ENCODE results near the gene RAD1.

Gene RAD1

GRCh38 chr5:34916518-34916917 lies 1.2 kb upstream of the RAD1 start:
- no peak for DNase-seq (ENCODE audit: low read depth in 3 of 3)

- DNase-seq (ENCODE audit: low read depth in 3 of 3), result no peak
Observed at GRCh38 chr5:34915856-34916192, 520 bp upstream of the RAD1 start.

DNA sequence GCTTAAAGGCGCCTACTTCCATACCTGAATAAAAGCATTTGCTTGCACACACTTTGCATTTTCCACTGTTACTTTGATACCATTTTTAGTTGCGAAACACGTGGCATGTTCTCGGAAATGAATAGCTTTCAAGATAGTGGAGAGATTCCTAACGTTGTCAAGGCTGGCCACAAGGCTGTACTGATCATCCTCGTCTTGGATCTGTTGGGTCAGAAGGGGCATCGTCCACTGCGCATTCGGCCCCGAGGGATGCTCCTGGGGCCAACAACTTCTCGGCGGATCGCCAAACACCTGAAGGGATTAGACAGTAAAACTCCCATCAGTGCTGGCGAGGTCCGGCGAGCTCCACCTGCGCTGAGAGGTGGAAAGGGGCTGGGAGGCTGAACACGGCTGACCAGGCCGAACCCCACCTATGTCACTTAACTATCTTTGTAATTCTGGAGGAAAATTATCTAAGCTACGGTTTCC lies 599 bp downstream of the RAD1 start:
- no peak for DNase-seq (ENCODE audit: low read depth in 3 of 3)

DNA sequence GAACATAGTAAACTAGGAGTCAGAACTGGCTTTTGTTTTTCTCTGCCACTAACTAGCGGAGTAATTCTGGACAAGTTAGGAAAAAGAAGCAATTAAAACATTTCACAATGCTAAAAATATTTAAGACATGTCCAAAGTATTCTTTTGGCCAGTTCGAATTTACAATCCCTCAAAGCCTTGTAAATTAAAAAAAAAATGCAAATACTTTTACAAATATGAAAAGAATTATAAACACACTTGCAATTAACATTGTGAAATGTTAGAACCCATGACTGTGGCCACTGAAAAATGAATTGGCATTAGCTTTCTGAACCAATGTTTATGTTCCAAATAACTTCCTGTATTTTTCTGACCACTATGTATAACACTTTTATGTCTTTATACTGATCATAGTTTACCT lies 2.2 kb downstream of the RAD1 start:
- DNase-seq (ENCODE audit: low read depth in 3 of 3), result no peak

- no peak for DNase-seq (ENCODE audit: low read depth in 3 of 3)
Observed at GRCh38 chr5:34905564-34905963, 9.7 kb downstream of the RAD1 start.

- no peak for DNase-seq (ENCODE audit: low read depth in 3 of 3)
Observed at GRCh38 chr5:34903260-34903659, 12.0 kb downstream of the RAD1 start.

DNA sequence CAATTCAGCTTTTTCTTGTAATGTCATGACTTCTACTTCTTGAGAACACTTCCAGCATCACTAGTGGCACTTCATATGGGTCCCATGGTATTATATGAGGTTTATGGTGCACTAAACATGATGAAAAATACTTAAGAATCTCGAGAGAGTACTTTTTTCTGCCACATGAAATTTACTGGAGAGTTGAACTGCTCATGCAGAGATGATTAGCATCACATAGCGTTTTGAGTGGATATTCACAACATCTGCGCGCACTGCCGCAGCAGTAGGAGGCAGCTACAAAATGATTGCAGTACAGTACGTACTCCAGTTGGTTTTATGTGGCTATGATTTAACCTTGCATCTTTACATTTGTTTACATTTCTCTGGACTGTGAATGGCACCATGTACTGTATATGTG lies 14.7 kb downstream of the RAD1 start:
- DNase-seq (ENCODE audit: low read depth in 3 of 3), result no peak

- no peak for DNase-seq (ENCODE audit: low read depth in 3 of 3)
Observed at GRCh38 chr5:34899066-34899465, 16.2 kb downstream of the RAD1 start.

DNA sequence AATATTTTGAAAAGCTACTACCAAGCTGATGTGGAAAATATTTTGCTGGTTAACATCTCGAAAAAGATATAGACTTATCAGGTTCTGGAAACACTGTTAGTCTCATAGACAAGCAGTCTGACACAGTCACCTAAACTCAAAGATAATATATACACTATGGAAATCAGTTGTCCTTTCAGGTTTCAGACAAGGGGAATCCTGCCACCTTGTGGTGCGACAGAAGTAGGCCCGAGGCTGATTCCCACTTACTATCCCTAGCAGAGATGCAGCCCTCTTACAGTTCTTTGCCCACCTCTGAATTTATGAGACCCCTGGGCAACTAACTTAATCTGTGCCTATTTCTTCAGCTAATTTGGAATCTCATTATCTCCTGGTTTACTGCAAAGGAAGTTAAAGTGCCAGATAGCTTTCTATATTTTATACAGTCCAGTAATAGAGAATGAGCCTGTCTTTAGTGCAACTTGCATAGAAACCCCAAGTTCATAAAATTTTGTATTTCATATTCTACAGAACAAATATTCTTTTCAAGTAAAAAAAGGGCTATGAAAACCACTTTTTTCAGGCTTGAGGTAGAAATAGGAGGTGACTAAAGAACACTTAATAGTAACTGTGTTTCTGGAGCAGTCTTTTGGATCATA lies 16.9 kb downstream of the RAD1 start:
- peak; percentile 34 to 37 (median 36) for DNase-seq (ENCODE audit: low read depth in 3 of 3)

DNA sequence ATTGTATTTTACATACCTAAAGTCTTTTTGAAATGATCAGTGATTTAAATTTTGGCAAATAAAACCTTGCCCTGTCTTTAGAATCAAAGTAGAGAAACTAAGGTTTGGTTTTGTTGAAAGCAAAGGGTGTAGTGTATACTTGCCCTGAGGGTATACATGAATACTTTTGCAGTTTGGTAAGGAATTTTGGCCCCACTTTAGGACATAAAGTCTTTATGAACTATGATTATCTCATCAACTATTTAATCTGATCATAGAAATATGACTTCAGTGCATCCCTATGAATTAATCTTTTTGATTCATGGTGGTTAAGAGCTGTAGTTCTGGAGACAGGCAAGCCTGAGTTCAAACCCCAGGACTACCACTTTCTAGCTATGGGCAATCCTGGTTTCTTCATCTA lies 17.7 kb downstream of the RAD1 start:
- DNase-seq (ENCODE audit: low read depth in 3 of 3), result no peak

DNA sequence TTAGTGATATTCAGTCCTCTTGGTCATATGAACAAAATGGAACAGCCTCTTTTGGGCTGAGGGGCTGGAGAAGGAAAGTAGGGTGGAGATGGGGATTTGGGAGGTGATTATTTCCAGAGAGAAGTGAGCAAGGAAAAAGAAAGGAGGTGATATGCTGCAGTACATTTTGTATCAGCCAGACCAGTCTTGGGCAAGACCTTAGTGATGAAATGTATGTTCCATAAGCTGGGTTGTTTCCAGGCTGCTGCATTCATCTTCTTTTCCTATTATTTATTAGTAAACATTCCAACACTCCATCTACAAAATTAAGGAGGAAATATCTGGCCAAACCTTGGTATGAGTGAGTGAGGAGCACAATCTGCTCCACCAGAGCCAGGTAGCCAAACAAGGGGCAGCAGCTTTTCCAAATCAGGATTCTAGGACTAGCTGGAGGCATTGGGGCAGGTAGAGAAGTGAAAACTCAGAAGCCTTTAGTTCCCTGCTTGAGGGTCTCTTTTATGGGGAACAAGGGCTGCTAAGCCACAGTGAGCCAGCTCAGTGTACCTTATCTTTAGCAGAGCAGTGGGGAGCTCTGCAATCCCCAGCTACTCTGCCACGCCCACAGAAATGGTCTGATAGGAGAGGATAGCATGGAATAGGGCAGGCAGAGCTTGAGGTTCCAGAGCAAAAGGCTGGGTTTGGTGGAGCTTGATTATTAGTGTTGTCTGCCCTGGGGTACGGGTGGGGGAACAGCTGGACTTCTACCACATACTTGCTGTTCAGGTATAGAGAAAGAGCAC lies 19.5 kb downstream of the RAD1 start:
- DNase-seq (ENCODE audit: low read depth in 3 of 3), result no peak

DNA sequence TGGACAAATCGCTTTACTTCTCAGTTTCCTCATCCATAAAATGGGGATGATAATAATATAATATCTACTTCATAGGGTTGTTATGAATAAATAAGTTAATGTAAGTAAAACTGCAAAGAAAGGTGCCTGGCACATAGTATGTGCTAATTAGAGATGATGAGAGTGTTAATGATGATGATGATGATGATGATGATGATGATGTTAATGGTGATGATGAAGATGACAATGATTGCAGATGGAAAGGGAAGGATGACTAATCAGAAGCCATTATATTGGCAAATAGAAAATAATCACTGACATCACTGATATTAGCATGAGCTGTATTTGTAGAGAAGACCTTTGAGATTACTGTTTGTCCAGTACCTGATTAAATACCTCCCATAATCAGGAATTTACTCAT lies 20.6 kb downstream of the RAD1 start:
- DNase-seq (ENCODE audit: low read depth in 3 of 3), result no peak

GRCh38 chr5:34892414-34892813 lies 22.9 kb downstream of the RAD1 start:
- DNase-seq (ENCODE audit: low read depth in 3 of 3), result no peak

- no peak for DNase-seq (ENCODE audit: low read depth in 3 of 3)
Observed at GRCh38 chr5:34891981-34892380, 23.3 kb downstream of the RAD1 start.

GRCh38 chr5:34889394-34889793 lies 25.9 kb downstream of the RAD1 start:
- no peak for DNase-seq (ENCODE audit: low read depth in 3 of 3)

GRCh38 chr5:34886392-34887119 lies 28.7 kb downstream of the RAD1 start:
- no peak for DNase-seq (ENCODE audit: low read depth in 3 of 3)

GRCh38 chr5:34881246-34881645 lies 34.1 kb downstream of the RAD1 start:
- DNase-seq (ENCODE audit: low read depth in 3 of 3), result no peak

DNA sequence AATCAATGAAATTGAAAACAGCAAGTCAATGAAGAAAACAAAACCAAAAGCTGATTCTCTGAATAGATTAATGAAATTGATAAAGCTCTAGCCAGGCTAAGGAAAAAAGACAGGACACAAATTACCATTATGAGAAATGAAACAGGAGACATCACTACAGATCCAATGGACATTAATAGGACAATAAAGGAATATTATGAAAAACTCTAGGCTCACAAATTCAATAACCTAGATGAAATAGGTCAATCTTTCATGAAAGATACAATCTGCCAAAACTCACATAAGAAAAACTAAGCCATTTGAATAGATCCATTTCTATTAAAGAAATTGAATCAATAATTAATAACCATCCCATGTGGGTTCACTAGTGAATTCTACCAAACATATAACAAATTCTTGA lies 39.0 kb downstream of the RAD1 start:
- DNase-seq (ENCODE audit: low read depth in 3 of 3), result no peak

DNA sequence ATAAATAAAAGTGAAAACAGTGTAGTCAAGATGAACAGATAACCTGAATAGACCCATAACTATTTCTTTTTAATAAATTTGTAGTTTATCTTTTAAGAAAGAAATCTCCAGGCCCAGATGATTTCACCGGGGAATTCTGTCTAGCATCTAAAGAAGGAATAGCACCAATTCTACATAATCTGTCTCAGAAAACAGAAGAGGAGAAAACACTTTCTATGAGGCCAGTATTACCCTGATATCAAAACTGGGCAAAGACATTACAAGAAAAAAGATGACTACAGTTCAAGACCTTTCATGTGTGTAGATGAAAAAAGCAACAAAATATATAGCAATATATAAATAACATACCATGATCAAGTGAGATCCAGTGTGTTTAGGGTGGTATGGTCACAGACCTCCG lies 44.9 kb downstream of the RAD1 start:
- no peak for DNase-seq (ENCODE audit: low read depth in 3 of 3)

DNA sequence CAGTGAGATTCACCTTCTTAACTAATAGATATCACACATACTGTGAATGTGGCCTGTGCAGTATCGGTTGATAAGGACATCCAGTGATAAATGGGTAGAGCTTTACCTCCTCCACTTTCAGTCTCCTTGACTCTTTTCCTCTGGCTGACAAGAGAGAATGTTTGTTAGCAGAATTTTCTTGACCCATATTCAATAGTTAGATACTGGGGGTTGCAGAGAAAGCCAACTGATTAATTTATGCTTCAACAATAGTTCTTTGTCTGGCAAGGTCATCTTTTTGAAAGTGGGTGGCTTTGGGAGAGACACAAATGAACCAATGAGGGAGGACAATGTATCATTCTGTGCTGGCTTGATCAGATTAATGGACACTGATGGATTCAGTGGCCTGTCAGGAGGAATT lies 46.0 kb downstream of the RAD1 start:
- DNase-seq (ENCODE audit: low read depth in 3 of 3), result no peak

DNA sequence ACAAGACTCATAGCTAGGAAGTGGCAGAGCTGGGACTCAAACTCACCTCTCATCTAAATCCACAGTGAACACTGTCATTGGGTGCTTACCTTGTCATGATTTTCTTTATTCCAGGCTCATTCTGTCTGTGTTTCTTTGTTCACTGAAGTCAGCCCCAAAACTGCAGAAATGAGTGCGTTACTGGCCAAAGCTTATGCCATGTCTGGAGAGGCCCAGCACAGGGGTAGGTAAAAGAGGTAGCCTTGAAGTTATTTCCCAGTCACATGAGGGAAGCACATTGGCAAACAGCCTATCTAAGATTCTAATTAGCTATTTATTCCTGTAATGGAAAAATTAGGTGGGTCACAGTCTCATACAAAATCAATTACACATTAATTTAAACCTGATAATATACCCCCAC lies 46.5 kb downstream of the RAD1 start:
- no peak for DNase-seq (ENCODE audit: low read depth in 3 of 3)

DNA sequence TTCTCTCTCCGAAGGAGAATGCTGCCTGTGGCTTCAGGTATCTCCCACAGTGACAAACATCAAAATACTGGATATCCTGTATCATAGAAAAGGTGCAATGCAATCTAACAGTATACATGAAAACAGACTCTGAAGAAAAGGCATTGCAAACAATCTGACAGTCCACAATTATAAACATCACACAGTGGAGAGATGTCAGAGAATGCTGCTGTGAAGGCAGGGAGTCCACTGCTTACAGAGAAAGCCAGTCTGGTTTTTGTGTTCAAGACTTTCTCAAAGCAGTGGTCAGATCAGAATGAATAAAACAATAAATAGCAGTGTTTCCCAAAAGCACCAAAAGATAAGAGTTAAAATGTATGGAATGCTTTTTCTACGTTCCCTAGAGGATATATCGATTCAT lies 47.6 kb downstream of the RAD1 start:
- DNase-seq (ENCODE audit: low read depth in 3 of 3), result no peak

DNA sequence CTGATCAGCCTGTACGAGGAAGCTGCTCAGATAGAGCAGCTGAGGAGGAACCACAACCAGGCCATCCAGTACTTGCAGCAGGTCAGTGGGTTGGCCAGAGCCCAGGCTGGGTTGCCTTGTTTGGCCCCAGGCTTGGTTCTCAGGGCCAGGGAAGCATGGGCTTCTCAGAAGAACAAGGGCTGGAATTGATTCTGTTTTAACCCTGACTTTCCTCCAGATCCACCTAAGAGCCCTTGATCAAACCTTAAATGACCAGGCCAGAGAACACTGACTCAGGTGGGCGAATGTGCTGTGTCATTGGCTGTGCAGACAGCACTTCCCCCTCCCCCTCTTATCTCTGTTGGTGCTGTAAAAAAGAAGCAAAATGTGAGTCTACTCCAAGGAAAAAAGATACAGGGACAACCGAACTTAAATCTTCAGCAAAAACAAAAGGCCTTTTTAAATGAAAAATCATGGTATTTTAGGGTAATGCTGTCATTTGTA lies 48.3 kb downstream of the RAD1 start:
- DNase-seq (ENCODE audit: low read depth in 3 of 3), result no peak

Measured in stimulated activated CD4-positive, alpha-beta T cell treated with anti-CD3 and anti-CD28 coated beads, TNF-alpha, amount 100 ng/mL, for 24 hours (primary cell).